Activated CD8-positive, alpha-beta memory T cell treated with anti-CD3 and anti-CD28 coated beads for 4 hours (primary cell): Measurements from ENCODE around the gene ITGB2.

Source experiments
- DNase-seq, 2 donors: peaks; one replicate each; pipeline ENCODE4 v3.0.0-alpha.2; 2020; ENCODE audit warnings: low read depth in 2 of 2

Gene ITGB2

DNA sequence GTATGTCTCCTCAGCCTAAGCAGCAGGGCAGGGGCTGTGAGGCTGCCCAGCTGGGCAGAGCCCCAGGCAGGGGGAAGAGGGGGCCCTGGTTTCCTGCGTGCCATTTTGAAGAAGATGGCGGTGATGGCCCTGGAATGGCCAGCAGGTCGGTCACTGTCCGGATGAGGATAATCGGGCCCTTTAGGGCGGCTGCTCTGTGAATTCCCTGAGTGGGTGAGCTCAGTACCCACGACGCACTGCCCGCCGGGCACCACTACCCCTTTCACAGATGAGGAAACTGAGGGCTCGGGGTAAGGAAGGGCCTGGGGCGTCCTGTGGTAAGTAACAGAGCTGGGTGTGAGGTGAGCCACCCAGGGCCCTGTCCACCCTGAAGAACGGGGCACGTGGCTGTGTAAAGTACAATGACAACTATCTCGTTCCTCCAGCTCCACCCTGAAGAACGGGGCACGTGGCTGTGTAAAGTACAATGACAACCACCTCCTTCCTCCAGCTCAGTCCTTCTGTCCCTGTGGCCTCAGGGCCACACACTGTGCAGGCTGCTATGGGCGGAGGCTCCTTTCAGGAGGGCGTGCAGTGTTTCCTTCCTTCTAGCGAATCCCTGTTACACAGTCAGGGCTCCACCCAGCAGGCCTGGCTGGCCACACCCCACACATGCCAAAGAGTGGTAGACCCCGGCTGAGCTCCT is 23.2 kb downstream of the ITGB2 start:
- DNase-seq: no peak

DNA sequence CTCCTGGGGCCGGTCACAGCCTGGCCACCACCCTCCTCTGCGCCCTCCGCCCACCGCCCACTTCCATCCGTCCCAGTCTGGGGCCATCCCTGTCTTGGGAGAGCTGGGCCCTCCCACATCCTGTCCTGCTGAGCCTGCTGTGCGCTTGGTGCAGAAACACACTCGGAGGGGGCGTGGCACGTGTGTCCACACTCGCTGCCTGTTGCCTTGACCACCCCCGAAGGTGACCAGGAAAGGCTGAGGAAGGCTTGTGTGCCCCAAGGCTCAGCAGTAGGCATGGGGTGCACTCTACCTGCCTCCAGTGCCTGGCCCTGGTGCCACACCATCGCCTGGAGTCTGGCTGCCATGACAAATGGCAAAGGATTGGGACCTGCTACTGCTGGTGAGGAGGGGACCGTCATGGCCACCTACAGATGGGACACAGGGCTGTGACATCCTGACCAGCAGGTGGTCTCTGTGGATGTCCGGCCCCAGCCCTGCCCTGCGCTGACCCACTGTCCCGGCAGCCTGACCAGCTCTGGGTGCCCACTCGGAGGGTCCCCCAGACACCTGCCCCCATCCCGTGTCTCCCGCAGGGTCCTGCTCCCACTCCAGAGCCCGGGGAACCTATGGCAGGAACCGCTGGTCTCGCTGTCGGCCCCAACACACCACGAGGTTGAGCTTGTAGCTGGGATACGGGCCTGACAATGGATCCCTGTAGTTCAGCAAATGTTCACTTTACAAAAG is 24.0 kb downstream of the ITGB2 start:
- no peak for DNase-seq

DNA sequence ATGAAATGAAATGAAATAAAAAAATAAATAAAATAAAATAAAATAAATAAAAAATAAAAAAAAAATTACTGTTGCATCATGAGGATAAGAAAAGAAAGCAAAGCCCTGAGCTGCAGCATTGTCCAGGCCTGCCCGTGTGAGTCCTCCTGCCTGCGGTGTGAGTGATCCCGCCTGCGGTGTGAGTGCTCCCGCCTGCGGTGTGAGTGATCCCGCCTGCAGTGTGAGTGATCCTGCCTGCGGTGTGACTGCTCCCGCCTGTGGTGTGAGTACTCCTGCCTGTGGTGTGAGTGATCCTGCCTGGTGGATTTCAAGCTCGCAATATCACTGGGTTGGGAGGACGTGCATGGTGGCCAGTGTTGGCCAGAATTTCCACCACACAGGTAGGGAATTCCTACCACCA is 24.8 kb downstream of the ITGB2 start:
- no peak for DNase-seq

DNA sequence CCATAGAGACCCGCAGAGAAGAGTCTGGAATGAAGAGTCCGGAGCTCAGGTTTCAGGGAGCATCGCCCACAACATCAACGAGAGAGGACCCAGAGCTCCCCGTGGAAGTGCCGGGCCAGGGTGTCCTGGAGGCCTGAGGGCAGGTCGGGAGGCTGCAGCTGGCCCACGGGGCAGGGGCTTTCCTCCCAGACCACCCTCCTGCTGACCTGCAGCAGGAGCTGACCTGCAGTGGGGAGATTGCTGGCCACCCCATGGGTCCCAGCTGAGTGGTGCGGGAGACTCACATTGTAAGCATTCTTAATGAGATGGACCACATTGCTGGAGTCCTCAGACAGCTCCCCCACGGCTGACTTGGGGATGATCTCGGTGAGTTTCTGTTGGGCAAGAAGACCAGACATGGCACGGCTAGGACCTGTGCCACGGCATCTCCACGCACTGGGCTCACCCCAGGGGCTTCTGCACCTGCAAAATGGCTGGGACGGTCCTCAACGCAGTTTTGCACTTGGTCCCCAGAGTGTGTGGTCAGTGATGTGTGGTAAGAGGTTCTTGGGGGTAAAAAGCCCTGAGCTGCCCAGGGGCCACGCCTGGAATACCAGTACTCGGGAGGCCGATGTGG is 25.9 kb downstream of the ITGB2 start:
- DNase-seq: no peak

DNA sequence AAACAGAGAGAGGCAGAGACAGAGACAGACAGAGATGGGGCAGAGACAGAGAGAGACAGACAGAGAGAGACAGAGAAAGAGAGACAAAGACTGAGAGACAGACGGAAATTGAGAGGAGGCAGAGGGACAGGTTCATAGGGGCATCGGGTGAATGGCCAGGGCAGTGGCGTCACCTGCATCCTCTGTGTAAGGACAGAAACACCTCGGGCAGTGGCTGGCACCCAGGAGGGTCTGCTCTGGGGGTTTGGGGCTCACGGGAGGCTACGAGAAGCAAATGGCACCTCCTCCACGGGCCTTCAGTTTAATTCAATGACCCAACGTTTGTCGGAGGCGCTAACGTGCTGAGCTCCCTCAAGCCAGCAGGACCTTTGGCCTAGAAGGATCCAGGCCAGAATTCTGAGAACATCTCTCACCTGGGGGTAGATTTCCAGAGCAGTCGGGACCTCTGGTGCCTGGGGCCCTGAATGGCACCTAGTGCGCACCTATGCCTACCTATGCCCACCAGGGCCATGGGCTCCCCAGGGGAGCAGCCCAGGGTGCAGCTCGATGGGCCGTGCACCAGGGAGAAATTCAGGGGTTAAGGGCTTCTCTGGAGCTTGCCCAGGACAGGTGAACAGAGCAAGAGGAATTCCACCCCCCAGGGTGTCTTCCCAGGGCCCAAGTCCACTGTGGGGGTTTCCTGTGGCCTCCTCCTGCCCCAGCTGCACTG is 26.6 kb downstream of the ITGB2 start:
- no peak for DNase-seq

DNA sequence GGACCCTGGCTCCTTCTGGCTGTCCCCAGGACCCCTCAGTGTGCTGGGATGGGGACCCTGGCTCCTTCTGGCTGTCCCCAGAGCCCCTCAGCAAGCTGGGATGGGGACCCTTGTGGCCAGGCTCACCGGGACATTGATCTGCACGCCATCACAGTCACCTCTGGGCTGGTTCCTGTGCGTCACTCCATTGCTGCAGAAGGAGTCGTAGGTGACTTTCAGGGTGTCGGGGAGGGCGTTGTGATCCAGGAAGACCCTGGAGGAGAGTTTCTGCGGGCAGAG is 27.5 kb downstream of the ITGB2 start:
- no peak for DNase-seq

DNA sequence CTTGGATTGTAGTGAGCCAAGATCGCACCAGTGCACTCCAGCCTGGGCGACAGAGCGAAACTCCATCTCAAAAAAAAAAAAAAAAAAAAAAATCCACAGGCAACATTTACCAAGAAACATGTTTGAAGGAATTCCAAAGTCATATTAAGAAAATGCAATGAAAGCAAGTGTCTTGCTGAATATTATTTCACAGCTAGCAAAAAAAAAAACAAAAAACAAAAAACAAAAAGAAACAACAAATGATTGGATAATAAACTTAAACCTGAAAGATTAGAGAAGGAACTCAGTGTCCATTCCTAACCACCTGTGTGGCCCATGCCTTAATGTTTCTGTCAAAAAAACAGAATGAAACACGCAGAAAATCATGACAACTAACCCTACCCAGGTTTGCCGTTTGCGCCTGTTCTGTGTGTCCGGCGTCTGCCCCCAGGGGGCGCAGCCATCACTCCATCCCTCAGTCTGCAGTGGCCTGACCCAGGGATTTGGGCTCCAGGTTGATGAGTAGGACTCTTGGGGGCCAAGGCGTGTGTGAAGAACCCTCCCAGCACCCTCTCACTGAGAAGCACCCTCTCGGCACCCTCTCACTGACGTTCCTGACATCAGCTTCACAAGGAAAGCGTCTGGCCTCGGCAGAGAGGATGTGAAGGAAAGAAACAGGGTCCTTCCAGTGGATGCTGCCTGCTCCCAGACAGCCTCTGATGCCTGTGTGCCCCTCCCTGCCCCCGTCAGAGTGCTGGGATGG is 28.0 kb downstream of the ITGB2 start:
- DNase-seq: peak; percentile 57 to 63

DNA sequence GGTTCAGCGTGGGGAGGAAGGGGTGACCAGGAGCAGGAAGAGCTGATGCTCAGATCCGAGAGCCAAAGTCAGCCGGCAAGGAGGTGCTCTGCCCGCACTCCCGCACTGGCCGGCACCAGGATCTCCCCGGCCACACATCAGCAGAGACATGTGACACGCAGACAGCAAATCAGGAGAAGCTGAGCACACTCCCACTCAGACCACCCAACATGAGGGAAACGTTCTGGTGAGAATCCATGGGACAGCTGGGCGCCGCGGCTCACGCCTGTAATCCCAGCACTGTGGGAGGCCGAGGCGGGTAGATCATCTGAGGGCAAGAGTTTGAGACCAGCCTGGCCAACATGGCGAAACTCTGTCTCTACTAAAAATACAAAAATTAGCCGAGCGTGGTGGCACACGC is 28.6 kb downstream of the ITGB2 start:
- no peak for DNase-seq

DNA sequence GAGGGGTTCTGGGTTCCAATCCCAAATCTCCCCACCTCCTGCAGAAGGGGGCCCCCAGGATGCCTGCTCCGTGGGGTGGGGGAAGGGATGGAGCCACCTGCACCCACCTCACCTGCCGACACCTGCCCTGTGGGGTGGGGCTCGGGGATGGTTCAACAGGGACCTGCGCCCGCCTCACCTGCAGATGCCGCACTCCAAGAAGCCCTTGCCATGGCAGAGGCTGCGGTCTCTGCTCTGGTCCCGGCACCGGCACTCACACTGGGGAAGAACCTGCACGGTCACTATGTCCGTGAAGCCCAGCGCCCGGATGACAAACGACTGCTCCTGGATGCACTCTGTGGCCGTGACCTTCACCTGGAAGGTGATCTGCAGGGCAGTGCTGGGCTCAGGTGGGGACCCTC is 29.1 kb downstream of the ITGB2 start:
- DNase-seq: no peak

DNA sequence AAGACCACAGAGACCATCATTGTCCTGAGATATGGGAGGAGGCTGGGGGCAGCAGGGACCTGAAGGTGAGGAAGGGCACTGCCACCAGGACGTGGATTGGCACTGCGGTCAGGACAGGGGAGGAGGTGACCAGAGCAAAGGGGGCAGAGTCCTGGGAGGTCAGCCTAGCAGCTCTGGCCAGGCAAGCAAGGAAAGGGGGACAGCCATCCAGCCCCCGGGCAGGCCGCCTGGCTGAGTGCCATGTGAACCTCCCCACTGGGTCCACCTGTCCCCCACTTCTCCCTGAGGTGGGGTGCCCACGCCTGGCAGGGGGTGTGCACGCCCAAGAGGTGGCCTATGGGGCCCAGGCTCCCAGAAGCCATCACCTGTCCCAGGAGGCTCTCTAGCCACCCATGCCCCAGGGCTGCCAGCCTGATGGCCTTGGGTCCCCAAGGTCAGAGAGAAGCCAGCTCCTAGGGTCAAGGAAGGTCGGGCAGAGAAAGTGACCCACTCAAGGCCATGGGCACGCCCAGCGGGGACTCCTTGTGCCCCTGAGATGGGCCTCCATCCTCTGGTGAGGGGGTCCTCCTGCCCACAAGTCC is 29.6 kb downstream of the ITGB2 start:
- DNase-seq: no peak

DNA sequence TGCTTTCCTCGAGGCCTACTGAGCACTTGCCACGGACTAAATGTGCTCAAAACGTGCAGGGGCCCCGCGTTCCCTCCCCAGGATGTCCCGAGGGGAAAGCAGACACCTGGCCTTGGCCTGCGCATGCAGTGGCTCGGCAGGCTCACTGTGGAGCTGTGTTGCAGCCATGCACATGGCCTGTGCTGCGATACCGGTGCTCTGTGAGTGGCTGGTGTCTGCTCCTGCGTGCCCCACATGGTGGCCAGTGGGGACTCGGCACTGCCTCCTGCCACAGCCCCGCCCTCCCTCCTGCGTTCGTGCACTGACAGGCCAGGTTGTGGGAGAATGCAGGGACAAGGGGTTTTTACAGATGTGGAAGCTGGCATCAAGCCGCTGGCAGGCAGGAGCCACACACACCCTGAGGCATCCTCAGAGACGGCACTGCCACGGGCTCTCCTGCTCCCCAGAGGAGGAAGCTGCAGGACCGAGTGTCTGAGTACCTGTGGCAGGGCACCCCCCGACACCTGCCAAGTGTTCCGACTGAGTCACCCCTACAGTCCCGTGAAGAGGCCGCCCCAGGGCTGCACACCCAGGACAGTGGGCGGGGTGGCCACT is 30.3 kb downstream of the ITGB2 start:
- no peak for DNase-seq

DNA sequence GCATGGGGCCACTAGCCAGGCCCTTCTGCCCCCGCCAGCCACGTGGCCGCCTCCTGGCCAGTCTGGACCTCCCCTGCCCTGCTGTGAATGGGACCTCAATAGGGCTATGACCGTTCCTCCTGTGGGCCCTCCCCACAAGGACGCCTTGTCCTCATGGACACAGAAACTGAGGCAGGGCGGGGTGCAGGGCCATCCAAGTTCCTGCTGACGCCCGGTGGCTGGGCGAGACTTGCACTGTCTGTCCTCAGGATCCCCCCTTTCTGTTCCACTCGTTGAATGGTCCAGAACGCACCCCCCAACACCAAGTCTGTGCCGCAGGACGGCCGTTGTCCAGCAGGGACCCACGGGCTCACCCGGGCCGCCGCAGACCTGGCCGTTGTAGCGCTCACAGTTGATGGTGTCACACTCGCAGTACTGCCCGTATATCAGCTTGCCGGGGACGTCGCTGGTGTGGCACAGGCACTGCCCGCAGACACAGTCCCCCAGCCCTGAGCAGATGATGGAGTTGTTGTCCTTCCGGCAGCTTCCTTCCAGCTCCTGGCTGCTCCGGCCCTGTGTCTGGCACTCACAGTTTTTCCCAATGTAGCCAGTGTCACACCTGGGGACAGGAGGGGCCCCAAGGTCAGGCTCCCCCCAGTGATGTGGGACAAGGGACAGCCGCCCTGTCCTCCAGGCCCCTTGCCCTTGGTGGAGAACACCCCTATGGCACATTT is 30.9 kb downstream of the ITGB2 start:
- DNase-seq: no peak

DNA sequence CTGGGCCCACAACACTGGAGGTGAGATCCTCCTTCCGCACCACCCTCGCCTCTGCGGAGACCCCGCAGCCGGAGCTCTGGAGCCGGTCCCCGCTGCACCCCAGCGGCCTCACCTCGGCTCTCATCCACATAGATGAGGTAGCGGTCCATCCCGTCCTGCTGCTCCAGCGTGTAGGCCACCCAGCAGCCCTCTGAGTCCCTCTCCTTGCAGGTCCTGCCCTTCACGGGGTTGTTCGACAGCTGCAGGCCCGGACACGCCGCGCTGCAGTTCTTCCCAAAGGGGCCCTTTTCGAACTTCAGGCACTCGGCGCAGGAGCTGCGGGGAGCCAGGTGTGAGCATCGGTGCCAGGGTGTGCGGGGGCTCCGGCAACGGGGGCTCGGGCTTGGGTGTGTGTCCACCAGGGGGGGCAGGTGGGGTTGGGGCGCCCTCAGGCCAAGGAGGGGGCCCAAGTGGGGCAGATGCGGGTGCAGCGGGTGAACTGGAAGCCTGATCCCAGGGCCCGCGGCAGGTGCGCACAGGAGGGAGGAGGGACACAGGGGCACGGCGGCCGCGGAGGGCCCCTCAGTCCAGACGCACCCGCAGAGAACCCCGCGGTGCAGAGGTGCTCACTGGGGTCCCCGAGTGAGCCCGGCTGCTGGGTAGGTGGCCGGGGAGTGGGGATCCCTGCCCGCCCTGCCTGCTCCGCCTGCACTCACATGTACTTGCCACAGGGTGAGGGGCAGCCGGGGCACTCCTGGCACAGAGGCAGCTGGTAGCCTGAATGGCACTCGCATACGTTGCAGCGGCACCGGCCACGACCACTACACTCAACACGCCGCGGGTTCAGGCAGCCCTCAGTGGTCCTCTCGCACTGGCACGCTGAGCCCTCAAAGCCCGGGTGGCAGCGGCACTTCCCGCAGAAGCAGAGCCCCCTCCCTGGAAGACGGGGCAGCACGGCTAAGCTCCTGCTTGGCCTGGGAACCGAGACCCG is 31.8 kb downstream of the ITGB2 start:
- no peak for DNase-seq

DNA sequence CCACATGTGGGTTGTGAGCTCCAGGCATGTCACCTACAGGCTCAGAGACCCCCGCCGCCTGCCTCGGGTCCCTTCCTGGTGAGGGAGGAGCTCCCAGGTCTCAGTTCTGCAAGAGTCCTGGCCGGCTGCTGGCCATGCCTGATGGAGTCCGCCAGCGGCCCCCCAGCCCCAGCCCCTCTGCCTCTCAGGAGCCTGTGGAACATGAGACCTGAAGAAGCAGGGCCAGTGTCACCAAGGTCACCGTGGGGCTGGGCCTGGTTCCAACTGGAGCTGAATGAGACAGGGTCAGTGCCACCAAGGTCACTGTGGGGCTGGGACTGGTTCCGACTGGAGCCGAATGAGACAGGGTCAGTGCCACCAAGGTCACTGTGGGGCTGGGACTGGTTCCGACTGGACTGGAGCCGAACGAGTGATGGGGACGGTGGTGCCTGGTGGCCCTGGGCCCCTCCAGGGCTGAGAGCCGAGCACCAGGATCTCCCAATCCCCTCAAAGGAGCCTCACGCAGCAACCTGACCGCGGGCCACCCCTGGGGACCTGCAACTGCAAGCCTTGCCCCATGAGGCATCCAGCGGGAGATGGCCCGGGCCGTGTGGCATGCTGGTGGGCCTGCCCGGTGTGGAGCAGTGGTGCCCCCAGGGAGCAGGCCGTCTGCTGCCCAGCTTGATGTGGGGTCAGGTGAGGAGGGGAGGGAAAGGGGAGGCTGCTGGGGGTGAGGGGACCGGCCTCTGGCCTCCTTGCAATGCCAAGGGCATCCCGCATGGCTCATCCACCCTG is 32.7 kb downstream of the ITGB2 start:
- DNase-seq: no peak

DNA sequence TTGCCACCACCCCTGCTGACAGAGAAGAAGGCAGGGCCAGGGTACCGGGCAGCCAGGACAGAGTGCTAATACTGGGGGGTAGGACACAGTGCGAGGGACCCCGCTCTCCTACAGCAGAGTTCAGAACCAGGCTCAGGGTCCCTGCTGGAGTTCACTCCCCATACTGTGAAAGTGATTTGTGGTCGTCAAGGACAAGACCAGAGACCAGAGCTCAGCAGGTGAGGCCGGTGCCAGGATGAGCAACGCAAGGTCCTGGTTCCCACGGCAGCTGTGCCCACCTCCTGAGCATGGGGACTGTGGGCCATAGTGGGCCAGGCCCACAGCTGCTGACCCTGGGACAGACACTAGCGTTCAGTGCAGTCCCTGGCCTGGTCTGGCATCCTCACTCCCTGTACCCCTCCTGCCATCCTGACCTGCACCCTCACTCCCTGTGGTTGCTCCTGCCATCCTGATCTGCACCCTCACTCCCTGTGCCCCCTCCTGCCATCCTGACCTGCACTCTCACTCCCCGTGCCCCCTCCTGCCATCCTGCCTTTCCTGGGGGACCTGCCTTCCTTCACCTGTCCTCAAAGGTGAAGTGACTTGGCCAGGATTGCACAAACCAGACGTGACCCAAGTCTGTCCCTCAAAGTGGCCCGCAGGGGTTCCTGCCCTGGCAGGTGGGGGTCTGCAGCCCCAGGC is 33.4 kb downstream of the ITGB2 start:
- no peak for DNase-seq

DNA sequence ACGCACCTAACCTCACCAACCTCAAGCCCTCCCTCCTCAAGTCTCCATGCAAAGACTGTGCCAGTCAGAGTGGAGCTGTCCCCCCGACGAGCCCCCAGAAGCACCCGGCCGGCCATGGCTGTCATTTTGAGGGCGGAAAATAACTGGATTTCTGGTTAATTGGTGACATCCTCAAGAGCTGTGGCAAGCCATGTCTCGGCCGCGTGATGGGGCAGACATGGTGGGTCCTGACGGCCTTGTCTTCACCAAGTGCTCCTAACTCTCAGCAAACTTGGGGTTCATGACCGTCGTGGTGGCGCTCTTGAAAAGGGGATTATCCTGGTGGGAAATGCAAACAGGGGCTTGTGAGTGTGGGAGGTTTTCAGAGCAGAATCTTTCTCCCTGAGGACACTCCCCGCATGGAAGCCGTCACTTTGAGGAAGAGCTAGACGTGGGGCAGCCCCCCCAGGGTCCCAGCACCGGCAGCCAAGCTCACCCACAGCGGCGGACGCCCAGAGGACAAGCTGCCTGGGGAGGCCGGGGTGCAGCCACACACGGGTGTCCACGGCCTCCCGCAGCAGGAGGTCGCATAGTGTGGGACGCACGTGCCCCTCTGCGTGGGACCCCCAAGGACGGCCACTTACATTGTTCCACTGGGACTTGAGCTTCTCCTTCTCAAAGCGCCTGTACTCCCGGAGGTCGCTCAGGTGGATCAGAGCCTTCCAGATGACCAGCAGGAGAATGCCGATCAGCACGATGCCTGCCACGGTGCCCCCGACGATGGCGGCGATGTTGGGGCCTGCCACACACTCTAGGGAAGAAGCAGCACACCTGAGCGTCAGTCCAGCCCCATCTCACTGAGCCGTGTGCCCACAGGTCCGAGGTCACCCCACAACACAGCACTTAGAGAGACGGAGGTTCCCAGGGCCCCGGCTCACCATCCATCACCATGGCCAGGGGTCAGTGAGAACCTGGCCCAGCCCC is 34.3 kb downstream of the ITGB2 start:
- DNase-seq: no peak

DNA sequence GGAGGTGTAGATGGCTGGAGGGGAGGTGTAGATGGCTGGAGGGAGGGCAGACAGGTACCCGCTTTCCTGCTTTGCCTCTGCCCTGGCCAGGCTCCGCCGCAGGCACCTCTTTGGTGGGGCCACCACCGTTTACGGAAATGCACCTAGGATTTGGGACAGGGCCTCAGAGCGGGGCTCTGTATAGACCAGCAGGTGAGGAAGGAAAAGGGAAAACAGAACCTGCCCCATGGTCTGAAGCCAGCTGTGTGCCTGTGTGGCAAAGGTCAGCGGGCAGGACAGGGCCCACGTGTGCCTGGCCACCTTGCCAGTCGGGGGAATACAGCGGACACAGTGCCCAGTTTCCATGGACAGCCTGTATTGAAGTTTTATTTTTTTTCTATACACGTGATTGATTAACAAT is 35.1 kb downstream of the ITGB2 start:
- DNase-seq: no peak
